ENCODE results near the gene CTSF. TPM values are rescaled to one million over a fixed set of nuclear protein-coding genes. Genes with fewer than 3 reads are reported as not detected.

Gene CTSF
- total and polyA plus RNA-seq, 2 of the 13 experiments (the other 11 are each of a cell fraction or from before 2014, with no cell fraction given) = not detected

DNA sequence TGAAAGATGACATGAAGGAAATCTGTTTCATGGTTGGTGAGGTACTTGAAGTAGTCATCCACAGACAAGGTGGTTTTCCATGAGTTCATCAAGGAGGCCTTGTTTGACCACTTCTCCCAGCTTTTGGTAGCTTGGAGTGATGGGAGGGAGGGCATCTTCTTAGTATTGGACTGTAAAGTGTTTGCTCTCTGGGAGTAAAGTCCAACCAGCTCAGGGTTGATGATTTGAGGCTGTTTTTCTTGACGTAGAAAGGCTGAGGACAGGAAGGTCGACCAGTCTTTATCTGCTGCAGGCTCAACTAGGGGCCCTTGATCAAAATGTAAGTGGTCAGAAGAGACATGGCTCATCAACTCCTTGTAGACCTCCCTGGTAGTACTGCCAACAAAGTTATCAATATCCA, 22.8 kb upstream of the CTSF start (continued):
- no peak for TF ChIP-seq TEAD2 (CRISPR knock-in tag; IDR thresholded peaks at IDR 0.05)
- TF ChIP-seq KLF11 (CRISPR knock-in tag; IDR thresholded peaks at IDR 0.05) = no peak
- peak; percentile 32; the same call in 1 of the 2 replicates for TF ChIP-seq RXRB (CRISPR knock-in tag; IDR thresholded peaks at IDR 0.05; ENCODE audit: borderline replicate concordance)
- no peak for TF ChIP-seq REPIN1 (CRISPR knock-in tag; IDR thresholded peaks at IDR 0.05; ENCODE audit: borderline replicate concordance, low read depth)
- TF ChIP-seq, protein P1, sequence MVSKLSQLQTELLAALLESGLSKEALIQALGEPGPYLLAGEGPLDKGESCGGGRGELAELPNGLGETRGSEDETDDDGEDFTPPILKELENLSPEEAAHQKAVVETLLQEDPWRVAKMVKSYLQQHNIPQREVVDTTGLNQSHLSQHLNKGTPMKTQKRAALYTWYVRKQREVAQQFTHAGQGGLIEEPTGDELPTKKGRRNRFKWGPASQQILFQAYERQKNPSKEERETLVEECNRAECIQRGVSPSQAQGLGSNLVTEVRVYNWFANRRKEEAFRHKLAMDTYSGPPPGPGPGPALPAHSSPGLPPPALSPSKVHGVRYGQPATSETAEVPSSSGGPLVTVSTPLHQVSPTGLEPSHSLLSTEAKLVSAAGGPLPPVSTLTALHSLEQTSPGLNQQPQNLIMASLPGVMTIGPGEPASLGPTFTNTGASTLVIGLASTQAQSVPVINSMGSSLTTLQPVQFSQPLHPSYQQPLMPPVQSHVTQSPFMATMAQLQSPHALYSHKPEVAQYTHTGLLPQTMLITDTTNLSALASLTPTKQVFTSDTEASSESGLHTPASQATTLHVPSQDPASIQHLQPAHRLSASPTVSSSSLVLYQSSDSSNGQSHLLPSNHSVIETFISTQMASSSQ (IDR thresholded peaks at IDR 0.05; ENCODE audit: low read depth) = no peak
- TF ChIP-seq, protein P1 (CRISPR knock-in tag; IDR thresholded peaks at IDR 0.05; ENCODE audit: borderline replicate concordance) = no peak
- TF ChIP-seq ZSCAN30 (CRISPR knock-in tag; IDR thresholded peaks at IDR 0.05) = no peak
- TF ChIP-seq HNF4G (IDR thresholded peaks at IDR 0.05; ENCODE audit: borderline replicate concordance, low read depth, low read length) = peak; percentile 45; the same call in 1 of the 2 replicates
- no peak for TF ChIP-seq HNF4G (CRISPR knock-in tag; IDR thresholded peaks at IDR 0.05; ENCODE audit: borderline replicate concordance, low read depth)
- no peak for TF ChIP-seq ZNF792 (CRISPR knock-in tag; IDR thresholded peaks at IDR 0.05)
- no peak for TF ChIP-seq ZNF225 (CRISPR knock-in tag; IDR thresholded peaks at IDR 0.05)
- TF ChIP-seq, protein P2, sequence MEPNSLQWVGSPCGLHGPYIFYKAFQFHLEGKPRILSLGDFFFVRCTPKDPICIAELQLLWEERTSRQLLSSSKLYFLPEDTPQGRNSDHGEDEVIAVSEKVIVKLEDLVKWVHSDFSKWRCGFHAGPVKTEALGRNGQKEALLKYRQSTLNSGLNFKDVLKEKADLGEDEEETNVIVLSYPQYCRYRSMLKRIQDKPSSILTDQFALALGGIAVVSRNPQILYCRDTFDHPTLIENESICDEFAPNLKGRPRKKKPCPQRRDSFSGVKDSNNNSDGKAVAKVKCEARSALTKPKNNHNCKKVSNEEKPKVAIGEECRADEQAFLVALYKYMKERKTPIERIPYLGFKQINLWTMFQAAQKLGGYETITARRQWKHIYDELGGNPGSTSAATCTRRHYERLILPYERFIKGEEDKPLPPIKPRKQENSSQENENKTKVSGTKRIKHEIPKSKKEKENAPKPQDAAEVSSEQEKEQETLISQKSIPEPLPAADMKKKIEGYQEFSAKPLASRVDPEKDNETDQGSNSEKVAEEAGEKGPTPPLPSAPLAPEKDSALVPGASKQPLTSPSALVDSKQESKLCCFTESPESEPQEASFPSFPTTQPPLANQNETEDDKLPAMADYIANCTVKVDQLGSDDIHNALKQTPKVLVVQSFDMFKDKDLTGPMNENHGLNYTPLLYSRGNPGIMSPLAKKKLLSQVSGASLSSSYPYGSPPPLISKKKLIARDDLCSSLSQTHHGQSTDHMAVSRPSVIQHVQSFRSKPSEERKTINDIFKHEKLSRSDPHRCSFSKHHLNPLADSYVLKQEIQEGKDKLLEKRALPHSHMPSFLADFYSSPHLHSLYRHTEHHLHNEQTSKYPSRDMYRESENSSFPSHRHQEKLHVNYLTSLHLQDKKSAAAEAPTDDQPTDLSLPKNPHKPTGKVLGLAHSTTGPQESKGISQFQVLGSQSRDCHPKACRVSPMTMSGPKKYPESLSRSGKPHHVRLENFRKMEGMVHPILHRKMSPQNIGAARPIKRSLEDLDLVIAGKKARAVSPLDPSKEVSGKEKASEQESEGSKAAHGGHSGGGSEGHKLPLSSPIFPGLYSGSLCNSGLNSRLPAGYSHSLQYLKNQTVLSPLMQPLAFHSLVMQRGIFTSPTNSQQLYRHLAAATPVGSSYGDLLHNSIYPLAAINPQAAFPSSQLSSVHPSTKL (CRISPR knock-in tag; IDR thresholded peaks at IDR 0.05) = peak; percentile 59
- TF ChIP-seq TOPORS (CRISPR knock-in tag; IDR thresholded peaks at IDR 0.05) = 0 out of 2 replicates have a peak, but pooled peaks have one; percentile 27
- peak; percentile 24 for TF ChIP-seq TEAD3 (CRISPR knock-in tag; optimal IDR thresholded peaks at IDR 0.05; ENCODE audit: borderline replicate concordance)
- no peak for TF ChIP-seq ZNF780A (CRISPR knock-in tag; IDR thresholded peaks at IDR 0.05)
- TF ChIP-seq SOX13 (IDR thresholded peaks at IDR 0.05) = no peak
- peak in 1 of 2 experiments; percentile 34; a peak in 1 of 4 replicates for TF ChIP-seq SOX13 (CRISPR knock-in tag; conservative IDR thresholded peaks at IDR 0.05 in 1 of 2, IDR thresholded peaks at IDR 0.05 in 1 of 2)
- TF ChIP-seq, protein P3, sequence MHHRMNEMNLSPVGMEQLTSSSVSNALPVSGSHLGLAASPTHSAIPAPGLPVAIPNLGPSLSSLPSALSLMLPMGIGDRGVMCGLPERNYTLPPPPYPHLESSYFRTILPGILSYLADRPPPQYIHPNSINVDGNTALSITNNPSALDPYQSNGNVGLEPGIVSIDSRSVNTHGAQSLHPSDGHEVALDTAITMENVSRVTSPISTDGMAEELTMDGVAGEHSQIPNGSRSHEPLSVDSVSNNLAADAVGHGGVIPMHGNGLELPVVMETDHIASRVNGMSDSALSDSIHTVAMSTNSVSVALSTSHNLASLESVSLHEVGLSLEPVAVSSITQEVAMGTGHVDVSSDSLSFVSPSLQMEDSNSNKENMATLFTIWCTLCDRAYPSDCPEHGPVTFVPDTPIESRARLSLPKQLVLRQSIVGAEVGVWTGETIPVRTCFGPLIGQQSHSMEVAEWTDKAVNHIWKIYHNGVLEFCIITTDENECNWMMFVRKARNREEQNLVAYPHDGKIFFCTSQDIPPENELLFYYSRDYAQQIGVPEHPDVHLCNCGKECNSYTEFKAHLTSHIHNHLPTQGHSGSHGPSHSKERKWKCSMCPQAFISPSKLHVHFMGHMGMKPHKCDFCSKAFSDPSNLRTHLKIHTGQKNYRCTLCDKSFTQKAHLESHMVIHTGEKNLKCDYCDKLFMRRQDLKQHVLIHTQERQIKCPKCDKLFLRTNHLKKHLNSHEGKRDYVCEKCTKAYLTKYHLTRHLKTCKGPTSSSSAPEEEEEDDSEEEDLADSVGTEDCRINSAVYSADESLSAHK (CRISPR knock-in tag; IDR thresholded peaks at IDR 0.05; ENCODE audit: borderline replicate concordance) = no peak
- peak; percentile 57; the same call in 1 of the 2 replicates for TF ChIP-seq GATAD2A (CRISPR knock-in tag; IDR thresholded peaks at IDR 0.05)
- TF ChIP-seq RFX5 (IDR thresholded peaks at IDR 0.05; ENCODE audit: low read depth, low read length) = no peak
- TF ChIP-seq ZNF207 (IDR thresholded peaks at IDR 0.05; ENCODE audit: borderline replicate concordance) = no peak
- TF ChIP-seq SAP130 (CRISPR knock-in tag; IDR thresholded peaks at IDR 0.05; ENCODE audit: low read depth) = peak; percentile 28; the same call in 1 of the 2 replicates
- no peak for TF ChIP-seq ZNF383 (CRISPR knock-in tag; IDR thresholded peaks at IDR 0.05; ENCODE audit: borderline replicate concordance)
